ENCODE data around the gene SMAD3. TPM values are rescaled to one million over a fixed set of nuclear protein-coding genes. Genes with fewer than 3 reads are reported as not detected.

SMAD3 gene
- total RNA-seq, 1 experiment from 2014 or later = 99.5 TPM

- Histone ChIP-seq H3K9me3 (ENCODE audit: insufficient read depth, low read depth) (no peaks in the 10 kb centered on the region), H3K4me2 (no peak overlapping the region), H3F3A (ENCODE audit: insufficient read depth, low read depth) (peaks cover 26% of the 10 kb centered on the region; the same call in 1 of the 2 replicates), H3K36me3 (ENCODE audit: low read depth) (peaks cover 15% of the 10 kb centered on the region), H3K27ac (no peak overlapping the region), H3K79me2 (ENCODE audit: low read depth) (peaks cover 52% of the 10 kb centered on the region), H3K27me3 (ENCODE audit: insufficient read depth, low read depth) (no peaks in the 10 kb centered on the region), H3K4me3 (no peak overlapping the region), H3K9me2 (ENCODE audit: insufficient read depth) (no peaks in the 10 kb centered on the region), H3K4me1 (replicated peaks; ENCODE audit: insufficient read depth) (no peaks in the 10 kb centered on the region), H4K20me1 (ENCODE audit: insufficient read depth) (no peaks in the 10 kb centered on the region), H2AFZ (no peak overlapping the region)
- intact Hi-C loops (cut with micrococcal nuclease; ENCODE audit: unreplicated experiment) = no loop called here
- BruUV-seq (replicated peaks) = no TSS peak
- CTCF ChIA-PET = no interaction called here
- no peak for DNase-seq
- POLR2A ChIA-PET (ENCODE audit: unreplicated experiment) = no interaction called here
- TF ChIP-seq CTCF (conservative IDR thresholded peaks at IDR 0.05) (no peak), EZH2 (IDR thresholded peaks at IDR 0.05; ENCODE audit: low read depth) (no peak)
Observed at GRCh38 chr15:67167091-67167490, 101.7 kb downstream of the SMAD3 start.

- no peaks in the 10 kb centered on the region for H3K9me2 ChIP-seq (ENCODE audit: insufficient read depth)
- H3K79me2 ChIP-seq (ENCODE audit: low read depth) = peaks cover 43% of the 10 kb centered on the region
- no peak for TF ChIP-seq EZH2 (IDR thresholded peaks at IDR 0.05; ENCODE audit: low read depth)
- TF ChIP-seq CTCF (conservative IDR thresholded peaks at IDR 0.05) = no peak
- ChIA-PET POLR2A (ENCODE audit: unreplicated experiment) (no interaction called here), CTCF (no interaction called here)
- no peak overlapping the region for H3K4me2 ChIP-seq
- no peaks in the 10 kb centered on the region for H4K20me1 ChIP-seq (ENCODE audit: insufficient read depth)
- no peaks in the 10 kb centered on the region for H3K27me3 ChIP-seq (ENCODE audit: insufficient read depth, low read depth)
- H3K36me3 ChIP-seq (ENCODE audit: low read depth) = peaks cover 20% of the 10 kb centered on the region
- BruUV-seq (replicated peaks) = no TSS peak
- peaks cover 15% of the 10 kb centered on the region for H3K4me1 ChIP-seq (replicated peaks; ENCODE audit: insufficient read depth)
- no peak overlapping the region for H2AFZ ChIP-seq
- H3F3A ChIP-seq (ENCODE audit: insufficient read depth, low read depth) = peaks cover 42% of the 10 kb centered on the region; the same call in 1 of the 2 replicates
- intact Hi-C loops (cut with micrococcal nuclease; ENCODE audit: unreplicated experiment) = no loop called here
- H3K9me3 ChIP-seq (ENCODE audit: insufficient read depth, low read depth) = no peaks in the 10 kb centered on the region
- H3K4me3 ChIP-seq = no peak overlapping the region
- no peak overlapping the region for H3K27ac ChIP-seq
- DNase-seq = no peak
Observed at GRCh38 chr15:67168694-67169093, 103.3 kb downstream of the SMAD3 start.

GRCh38 chr15:67170143-67170925 is 104.9 kb downstream of the SMAD3 start:
- CTCF ChIA-PET = no interaction called here
- peaks cover 20% of the 10 kb centered on the region for H3K36me3 ChIP-seq (ENCODE audit: low read depth)

More at GRCh38 chr15:67170143-67170925, 104.9 kb downstream of the SMAD3 start:
- Histone ChIP-seq H3K9me3 (ENCODE audit: insufficient read depth, low read depth) (no peaks in the 10 kb centered on the region), H4K20me1 (ENCODE audit: insufficient read depth) (no peaks in the 10 kb centered on the region), H3K27me3 (ENCODE audit: insufficient read depth, low read depth) (no peaks in the 10 kb centered on the region), H3F3A (ENCODE audit: insufficient read depth, low read depth) (peaks cover 56% of the 10 kb centered on the region), H3K4me3 (no peak overlapping the region), H3K4me2 (no peak overlapping the region), H2AFZ (no peak overlapping the region), H3K4me1 (replicated peaks; ENCODE audit: insufficient read depth) (peaks cover 29% of the 10 kb centered on the region), H3K9me2 (ENCODE audit: insufficient read depth) (no peaks in the 10 kb centered on the region), H3K79me2 (ENCODE audit: low read depth) (peaks cover 39% of the 10 kb centered on the region), H3K27ac (peak overlapping the region; percentile 23; the same call in 1 of the 2 replicates)
- no peak for TF ChIP-seq CTCF (conservative IDR thresholded peaks at IDR 0.05)
- no peak for TF ChIP-seq EZH2 (IDR thresholded peaks at IDR 0.05; ENCODE audit: low read depth)
- no peak for DNase-seq
- intact Hi-C loops (cut with micrococcal nuclease; ENCODE audit: unreplicated experiment) = no loop called here
- no TSS peak for BruUV-seq (replicated peaks)
- POLR2A ChIA-PET (ENCODE audit: unreplicated experiment) = no interaction called here

All from PC-9 (cell line).